Esophagus muscularis mucosa (tissue), 4 donors: ENCODE measurements around the gene APOBEC3B.

Source experiments
- CTCF ChIP-seq, 3 experiments: fragments of 200-600 bp in 2 of 3; fragments of 450-650 bp in 1 of 3; sonication (generic) in 2 of 3; IDR thresholded peaks; one replicate each; pipeline ENCODE4 v1.5.1; 2017 to 2019; ENCODE audit warnings: antibody characterized with exemption in 3 of 3, mild to moderate bottlenecking in 2 of 3, moderate library complexity in 1 of 3
- EP300 ChIP-seq: sonication (generic); formaldehyde crosslinking; IDR thresholded peaks from one replicate; pipeline ENCODE4 v1.6.1; 2017; ENCODE audit warnings: antibody characterized with exemption
- POLR2A ChIP-seq: fragments of 450-650 bp; IDR thresholded peaks from one replicate; pipeline ENCODE4 v1.6.1; 2017; ENCODE audit warnings: antibody characterized with exemption, moderate library complexity, mild to moderate bottlenecking, low read depth
- POLR2AphosphoS5 ChIP-seq, 2 donors: sonication (generic); formaldehyde crosslinking; IDR thresholded peaks; one replicate each; pipeline ENCODE4 v1.6.1; 2017; ENCODE audit warnings: antibody characterized with exemption in 2 of 2

- no peak for TF ChIP-seq CTCF (IDR thresholded peaks at IDR 0.05)
- TF ChIP-seq POLR2AphosphoS5 (IDR thresholded peaks at IDR 0.05): no peak
- no peak for TF ChIP-seq EP300
- TF ChIP-seq POLR2A: no peak
Observed at GRCh38 chr22:38953091-38953490, 29.1 kb upstream of the APOBEC3B start.
